GM18858 (cell line): ENCODE data around the gene TMEM175.
"Not testable (repeated sequence)": the region's sequence is repeated elsewhere in the genome, so short reads cannot be mapped to it uniquely, and the experiment has no call there.

ENCODE experiments used
- ATAC-seq: cut with Tn5 transposase; IDR thresholded peaks from one replicate; pipeline ENCODE4 v1.9.1; 2021; ENCODE audit not compliant: unreplicated experiment

TMEM175 gene

GRCh38 chr4:968621-969394 is 36.5 kb downstream of the TMEM175 start:
- no peak for ATAC-seq

GRCh38 chr4:970046-970745 is 37.9 kb downstream of the TMEM175 start:
- no peak for ATAC-seq

- no peak for ATAC-seq
Measured at GRCh38 chr4:970854-971520, 38.7 kb downstream of the TMEM175 start.

GRCh38 chr4:971666-972500 is 39.6 kb downstream of the TMEM175 start:
- no peak for ATAC-seq

- no peak for ATAC-seq
Measured at GRCh38 chr4:972651-973424, 40.6 kb downstream of the TMEM175 start.

GRCh38 chr4:973431-974397 is 41.5 kb downstream of the TMEM175 start, which contains the start of gene DGKQ:
DGKQ (minus strand) TSS chr4:973569; CDS start chr4:973482, 87 bp downstream.
- ATAC-seq = no peak

- ATAC-seq = no peak
Measured at GRCh38 chr4:974668-975067, 42.4 kb downstream of the TMEM175 start.

- not testable (repeated sequence) for ATAC-seq
Measured at GRCh38 chr4:976016-976415, 43.8 kb downstream of the TMEM175 start.

GRCh38 chr4:978957-979701 is 46.9 kb downstream of the TMEM175 start:
- ATAC-seq = no peak

GRCh38 chr4:982291-982690 is 50.0 kb downstream of the TMEM175 start:
- ATAC-seq = no peak

GRCh38 chr4:982814-983213 is 50.6 kb downstream of the TMEM175 start:
- no peak for ATAC-seq

- no peak for ATAC-seq
Measured at GRCh38 chr4:984336-985054, 52.2 kb downstream of the TMEM175 start.

GRCh38 chr4:985123-985830 is 53.0 kb downstream of the TMEM175 start:
- no peak for ATAC-seq

GRCh38 chr4:986428-986878 is 54.2 kb downstream of the TMEM175 start:
- ATAC-seq = no peak

GRCh38 chr4:986879-987623 is 54.8 kb downstream of the TMEM175 start, which contains the start of gene IDUA:
IDUA (plus strand) TSS chr4:987044; CDS start chr4:987085, 41 bp downstream.
- no peak for ATAC-seq
